GM12878 (cell line): ENCODE results near the gene SLC26A1.
"Not testable (repeated sequence)": the region's sequence is repeated elsewhere in the genome, so short reads cannot be mapped to it uniquely, and the experiment has no call there.

Source experiments
- CEBPB ChIP-seq, 2 experiments: fragments of 150-350 bp in 1 of 2; IDR thresholded peaks; 2 replicates each; pipeline ENCODE4 v1.6.1; 2012 to 2014; ENCODE audit warnings: low read depth in 2 of 2, low read length in 2 of 2, borderline replicate concordance in 1 of 2, inconsistent platforms in 1 of 2
- CTCF ChIP-seq, 3 experiments: IDR thresholded peaks in 2 of 3; conservative IDR thresholded peaks in 1 of 3; 2 replicates each; pipeline ENCODE4 v1.5.1; 2011; ENCODE audit warnings: low read depth in 3 of 3, low read length in 3 of 3, mild to moderate bottlenecking in 3 of 3, control low read depth in 2 of 3, moderate library complexity in 2 of 3, inconsistent platforms in 1 of 3, mixed read lengths in 1 of 3; ENCODE audit not compliant: control insufficient read depth in 2 of 3, insufficient read depth in 1 of 3; ENCODE audit errors: extremely low read depth in 1 of 3
- DPF2 ChIP-seq: fragments of 450-650 bp; IDR thresholded peaks from 2 replicates; pipeline ENCODE4 v1.6.1; 2017; ENCODE audit warnings: mild to moderate bottlenecking
- EP300 ChIP-seq, 2 experiments: fragments of 150-350 bp in 1 of 2; IDR thresholded peaks; 2 replicates each; pipeline ENCODE4 v1.6.1; 2011 to 2012; ENCODE audit warnings: low read depth in 2 of 2, low read length in 2 of 2, borderline replicate concordance in 1 of 2, improper control_type of control experiment in 1 of 2, inconsistent platforms in 1 of 2; ENCODE audit not compliant: control insufficient read depth in 1 of 2
- KDM1A ChIP-seq: fragments of 200-600 bp; sonication (generic); IDR thresholded peaks from 2 replicates; pipeline ENCODE4 v1.6.1; 2016; ENCODE audit warnings: borderline replicate concordance
- POLR2A ChIP-seq: IDR thresholded peaks from 2 replicates; pipeline ENCODE4 v1.6.1; 2011; ENCODE audit warnings: low read depth, mild to moderate bottlenecking, low read length
- POLR2AphosphoS2 ChIP-seq: IDR thresholded peaks from 2 replicates; pipeline ENCODE4 v1.6.1; 2011; ENCODE audit warnings: low read depth, mild to moderate bottlenecking, low read length, improper control_type of control experiment, moderate library complexity
- RAD21 ChIP-seq: IDR thresholded peaks from 2 replicates; pipeline ENCODE4 v1.6.1; 2011; ENCODE audit warnings: mild to moderate bottlenecking, low read depth, low read length, moderate library complexity; ENCODE audit not compliant: insufficient read depth
- REST ChIP-seq: IDR thresholded peaks from 2 replicates; pipeline ENCODE4 v1.6.1; 2012; ENCODE audit warnings: mild to moderate bottlenecking, low read depth, low read length
- SIX5 ChIP-seq: IDR thresholded peaks from 2 replicates; pipeline ENCODE4 v1.6.1; 2011; ENCODE audit warnings: mild to moderate bottlenecking, low read depth, low read length, moderate library complexity; ENCODE audit not compliant: severe bottlenecking
- SKIL ChIP-seq: fragments of 450-650 bp; IDR thresholded peaks from 2 replicates; pipeline ENCODE4 v1.6.1; 2017; ENCODE audit warnings: mild to moderate bottlenecking, low read depth, inconsistent platforms; ENCODE audit not compliant: poor library complexity, severe bottlenecking
- USF2 ChIP-seq: IDR thresholded peaks from 2 replicates; pipeline ENCODE4 v1.6.1; 2011; ENCODE audit warnings: low read depth, low read length, improper control_type of control experiment, borderline replicate concordance
- ZZZ3 ChIP-seq: IDR thresholded peaks from 2 replicates; pipeline ENCODE4 v1.6.1; 2011; ENCODE audit warnings: low read depth; ENCODE audit not compliant: control insufficient read depth, insufficient read length

GRCh38 chr4:939508-939907, 53.7 kb downstream of the SLC26A1 start:
- TF ChIP-seq CEBPB (IDR thresholded peaks at IDR 0.05; ENCODE audit: borderline replicate concordance in 1 of 2, low read depth in 2 of 2, low read length in 2 of 2); CTCF (IDR thresholded peaks at IDR 0.05 in 2 of 3, conservative IDR thresholded peaks at IDR 0.05 in 1 of 3; ENCODE audit: control insufficient read depth in 2 of 3, extremely low read depth in 1 of 3, insufficient read depth in 1 of 3, low read depth in 3 of 3, low read length in 3 of 3); DPF2; POLR2AphosphoS2; ZZZ3; USF2; KDM1A; SIX5; RAD21; POLR2A; EP300 (IDR thresholded peaks at IDR 0.05; ENCODE audit: borderline replicate concordance in 1 of 2, control insufficient read depth in 1 of 2, low read depth in 2 of 2, low read length in 2 of 2); SKIL; REST: not testable (repeated sequence)
